SJCRH30 (cell line): Measurements from ENCODE around the gene RRBP1. TPM values are rescaled to one million over a fixed set of nuclear protein-coding genes. Genes with fewer than 3 reads are reported as not detected.
"Not testable (repeated sequence)": the region's sequence is repeated elsewhere in the genome, so short reads cannot be mapped to it uniquely, and the experiment has no call there.

ENCODE experiments used
- DNase-seq, 2 experiments: peaks; one replicate each; pipeline ENCODE4 v3.0.0-alpha.2; 2015 to 2020
- H3K27ac ChIP-seq: fragments of 250-450 bp; sonication (Bioruptor Pico); 2 replicates; pipeline ENCODE4 v1.5.1; 2020; ENCODE audit warnings: mild to moderate bottlenecking, moderate library complexity
- H3K27me3 ChIP-seq: fragments of 250-450 bp; sonication (Bioruptor Pico); 2 replicates; pipeline ENCODE4 v1.5.1; 2020; ENCODE audit warnings: mild to moderate bottlenecking, moderate library complexity
- H3K36me3 ChIP-seq: fragments of 250-450 bp; sonication (Bioruptor Pico); 2 replicates; pipeline ENCODE4 v1.5.1; 2020; ENCODE audit warnings: mild to moderate bottlenecking, moderate library complexity
- H3K4me1 ChIP-seq: fragments of 250-450 bp; sonication (Bioruptor Pico); 2 replicates; pipeline ENCODE4 v1.5.1; 2020; ENCODE audit warnings: mild to moderate bottlenecking, moderate library complexity
- H3K4me3 ChIP-seq: fragments of 250-450 bp; sonication (Bioruptor Pico); 2 replicates; pipeline ENCODE4 v1.5.1; 2020; ENCODE audit warnings: mild to moderate bottlenecking, moderate library complexity
- H3K9me3 ChIP-seq: fragments of 250-450 bp; sonication (Bioruptor Pico); replicated peaks from 2 replicates; pipeline ENCODE4 v1.5.1; 2020; ENCODE audit warnings: mild to moderate bottlenecking, moderate library complexity
- total RNA-seq: library from RNA; depleted of rRNA; stranded (reverse); fragments of >200 nt; shearing (Covaris generic); gene quantifications from 2 replicates; pipeline ENCODE4 v1.2.3, GENCODE V29; 2014

Gene RRBP1
- total RNA-seq, 1 experiment from 2014 or later = 43.7 TPM

- H3K27me3 ChIP-seq = no peaks in the 10 kb centered on the region
- peaks cover 5% of the 10 kb centered on the region; the same call in 1 of the 2 replicates for H3K36me3 ChIP-seq
- H3K4me1 ChIP-seq = no peaks in the 10 kb centered on the region
- H3K4me3 ChIP-seq = no peak overlapping the region
- no peak for DNase-seq
- no peaks in the 10 kb centered on the region for H3K9me3 ChIP-seq
- H3K27ac ChIP-seq = no peak overlapping the region
Observed at GRCh38 chr20:17667445-17667844, 14.6 kb downstream of the RRBP1 start.

GRCh38 chr20:17666481-17666880 lies 15.6 kb downstream of the RRBP1 start:
- no peaks in the 10 kb centered on the region for H3K9me3 ChIP-seq
- H3K4me1 ChIP-seq = no peaks in the 10 kb centered on the region
- no peak overlapping the region for H3K27ac ChIP-seq
- peaks cover 5% of the 10 kb centered on the region; the same call in 1 of the 2 replicates for H3K36me3 ChIP-seq
- no peak overlapping the region for H3K4me3 ChIP-seq
- no peaks in the 10 kb centered on the region for H3K27me3 ChIP-seq
- no peak for DNase-seq

GRCh38 chr20:17665756-17666155 lies 16.3 kb downstream of the RRBP1 start:
- H3K27ac ChIP-seq = no peak overlapping the region
- H3K9me3 ChIP-seq = no peaks in the 10 kb centered on the region
- DNase-seq = no peak
- H3K27me3 ChIP-seq = no peaks in the 10 kb centered on the region
- H3K4me1 ChIP-seq = no peaks in the 10 kb centered on the region
- peaks cover 5% of the 10 kb centered on the region; the same call in 1 of the 2 replicates for H3K36me3 ChIP-seq
- H3K4me3 ChIP-seq = no peak overlapping the region

- Histone ChIP-seq H3K4me1 (no peaks in the 10 kb centered on the region), H3K27ac (no peak overlapping the region), H3K27me3 (no peaks in the 10 kb centered on the region), H3K36me3 (peaks cover 9% of the 10 kb centered on the region), H3K9me3 (no peaks in the 10 kb centered on the region), H3K4me3 (no peak overlapping the region)
- DNase-seq = no peak
Observed at GRCh38 chr20:17664025-17664633, 17.9 kb downstream of the RRBP1 start.

- DNase-seq = no peak
- no peaks in the 10 kb centered on the region for H3K27me3 ChIP-seq
- peaks cover 12% of the 10 kb centered on the region for H3K36me3 ChIP-seq
- no peaks in the 10 kb centered on the region for H3K9me3 ChIP-seq
- H3K4me1 ChIP-seq = no peaks in the 10 kb centered on the region
- H3K4me3 ChIP-seq = no peak overlapping the region
- H3K27ac ChIP-seq = no peak overlapping the region
Observed at GRCh38 chr20:17663486-17663885, 18.6 kb downstream of the RRBP1 start.

- H3K9me3 ChIP-seq = peaks cover 3% of the 10 kb centered on the region; the same call in 1 of the 2 replicates
- peaks cover 16% of the 10 kb centered on the region for H3K36me3 ChIP-seq
- no peak overlapping the region for H3K27ac ChIP-seq
- H3K27me3 ChIP-seq = no peaks in the 10 kb centered on the region
- DNase-seq = no peak
- no peaks in the 10 kb centered on the region for H3K4me1 ChIP-seq
- no peak overlapping the region for H3K4me3 ChIP-seq
Observed at GRCh38 chr20:17663040-17663399, 19.0 kb downstream of the RRBP1 start.

- H3K27me3 ChIP-seq = no peaks in the 10 kb centered on the region
- DNase-seq = peak in 1 of 2 experiments; percentile 28
- H3K27ac ChIP-seq = no peak overlapping the region
- no peaks in the 10 kb centered on the region for H3K4me1 ChIP-seq
- H3K36me3 ChIP-seq = peaks cover 22% of the 10 kb centered on the region
- peaks cover 4% of the 10 kb centered on the region; the same call in 1 of the 2 replicates for H3K9me3 ChIP-seq
- no peak overlapping the region for H3K4me3 ChIP-seq
Observed at GRCh38 chr20:17662333-17663039, 19.6 kb downstream of the RRBP1 start.

GRCh38 chr20:17661121-17661744 lies 20.8 kb downstream of the RRBP1 start:
- Histone ChIP-seq H3K36me3 (peaks cover 27% of the 10 kb centered on the region), H3K9me3 (peaks cover 4% of the 10 kb centered on the region; the same call in 1 of the 2 replicates), H3K27me3 (no peaks in the 10 kb centered on the region), H3K27ac (no peak overlapping the region), H3K4me1 (no peaks in the 10 kb centered on the region), H3K4me3 (no peak overlapping the region)
- no peak for DNase-seq

- Histone ChIP-seq H3K36me3 (peaks cover 27% of the 10 kb centered on the region), H3K4me3 (no peak overlapping the region), H3K27ac (no peak overlapping the region), H3K9me3 (peaks cover 4% of the 10 kb centered on the region; the same call in 1 of the 2 replicates), H3K27me3 (no peaks in the 10 kb centered on the region), H3K4me1 (no peaks in the 10 kb centered on the region)
- no peak for DNase-seq
Observed at GRCh38 chr20:17660667-17661066, 21.4 kb downstream of the RRBP1 start.

- Histone ChIP-seq H3K4me3 (no peak overlapping the region), H3K36me3 (peaks cover 30% of the 10 kb centered on the region), H3K27ac (no peak overlapping the region), H3K9me3 (peaks cover 4% of the 10 kb centered on the region; the same call in 1 of the 2 replicates), H3K4me1 (no peaks in the 10 kb centered on the region), H3K27me3 (no peaks in the 10 kb centered on the region)
- DNase-seq = no peak
Observed at GRCh38 chr20:17659801-17660200, 22.2 kb downstream of the RRBP1 start.

- H3K27me3 ChIP-seq, H3K4me3 ChIP-seq, H3K9me3 ChIP-seq, DNase-seq, H3K27ac ChIP-seq, H3K4me1 ChIP-seq: not testable (repeated sequence)
- peaks cover 30% of the 10 kb centered on the region for H3K36me3 ChIP-seq
Observed at GRCh38 chr20:17659344-17659743, 22.7 kb downstream of the RRBP1 start.

- Histone ChIP-seq H3K27ac (no peak overlapping the region), H3K4me3 (no peak overlapping the region), H3K9me3 (peaks cover 4% of the 10 kb centered on the region; the same call in 1 of the 2 replicates)
Observed at GRCh38 chr20:17658648-17658993, 23.4 kb downstream of the RRBP1 start.

GRCh38 chr20:17657898-17658647 lies 24.0 kb downstream of the RRBP1 start:
- H3K4me3 ChIP-seq = no peak overlapping the region
- H3K4me1 ChIP-seq = no peaks in the 10 kb centered on the region
- peaks cover 4% of the 10 kb centered on the region; the same call in 1 of the 2 replicates for H3K9me3 ChIP-seq
- H3K27me3 ChIP-seq = no peaks in the 10 kb centered on the region
- peaks cover 30% of the 10 kb centered on the region for H3K36me3 ChIP-seq
- H3K27ac ChIP-seq = no peak overlapping the region
- no peak for DNase-seq

More at GRCh38 chr20:17658648-17658993, 23.4 kb downstream of the RRBP1 start:
- H3K27me3 ChIP-seq = no peaks in the 10 kb centered on the region
- H3K36me3 ChIP-seq = peaks cover 30% of the 10 kb centered on the region
- H3K4me1 ChIP-seq = no peaks in the 10 kb centered on the region
- no peak for DNase-seq

GRCh38 chr20:17657079-17657825 lies 24.8 kb downstream of the RRBP1 start:
- Histone ChIP-seq H3K4me1 (no peaks in the 10 kb centered on the region), H3K27me3 (no peaks in the 10 kb centered on the region), H3K9me3 (peaks cover 4% of the 10 kb centered on the region; the same call in 1 of the 2 replicates), H3K36me3 (peaks cover 30% of the 10 kb centered on the region), H3K27ac (no peak overlapping the region), H3K4me3 (no peak overlapping the region)
- no peak for DNase-seq
